SH-SY5Y (cell line): ENCODE measurements around the gene PLEKHJ1.

ENCODE experiments used
- GATA2 ChIP-seq: IDR thresholded peaks from 2 replicates; pipeline ENCODE4 v1.6.1; 2011; ENCODE audit warnings: mild to moderate bottlenecking, low read depth, low read length
- GATA3 ChIP-seq: IDR thresholded peaks from 2 replicates; pipeline ENCODE4 v1.6.1; 2011; ENCODE audit warnings: low read depth, mild to moderate bottlenecking, low read length, moderate library complexity

DNA sequence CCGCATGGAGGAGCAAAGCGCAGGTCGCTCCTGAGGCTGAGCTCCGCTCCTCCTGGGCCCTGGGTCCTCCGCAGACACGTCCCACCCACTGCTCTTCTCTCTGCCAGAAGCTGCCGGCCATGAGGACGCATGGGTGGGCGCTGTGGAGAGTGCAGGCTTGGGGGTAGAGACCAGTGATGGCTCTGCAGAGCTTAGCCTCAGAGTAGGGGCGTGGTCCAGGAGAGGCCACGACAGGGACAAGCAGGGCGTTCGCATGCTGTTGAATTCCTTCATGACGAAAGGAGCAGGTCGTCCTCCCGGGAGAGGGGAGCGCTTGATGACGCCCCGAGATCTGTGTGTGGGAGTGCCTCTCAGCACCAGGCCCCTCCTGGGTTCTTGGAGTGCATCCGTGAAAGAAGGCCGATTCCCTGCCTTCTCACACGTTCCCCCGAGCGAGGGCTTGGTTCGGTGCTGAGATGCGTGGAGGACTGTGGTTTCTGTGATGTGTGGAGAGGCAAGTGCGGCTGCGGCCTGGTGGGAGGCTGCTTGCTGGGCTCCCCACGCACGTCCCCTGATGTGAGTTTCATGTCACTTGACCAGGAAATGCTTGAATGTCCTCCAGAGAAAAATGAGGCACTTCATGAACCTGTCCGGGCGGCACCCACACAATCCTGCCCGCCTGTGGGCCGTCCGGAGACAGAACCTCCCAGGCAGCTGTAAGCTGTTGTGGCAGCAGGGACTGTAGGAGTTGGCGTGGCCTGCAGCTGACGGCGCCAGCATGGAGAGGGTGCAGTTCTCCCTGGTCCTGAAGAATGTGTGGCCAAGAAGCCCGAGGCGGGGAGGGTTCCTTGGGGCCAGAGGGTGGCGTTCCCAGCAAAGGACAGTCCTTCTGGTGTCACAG lies 5.0 kb upstream of the PLEKHJ1 start:
- TF ChIP-seq GATA2 (no peak), GATA3 (no peak)
